ENCODE data around the gene SETD5.

Gene SETD5, protein sequence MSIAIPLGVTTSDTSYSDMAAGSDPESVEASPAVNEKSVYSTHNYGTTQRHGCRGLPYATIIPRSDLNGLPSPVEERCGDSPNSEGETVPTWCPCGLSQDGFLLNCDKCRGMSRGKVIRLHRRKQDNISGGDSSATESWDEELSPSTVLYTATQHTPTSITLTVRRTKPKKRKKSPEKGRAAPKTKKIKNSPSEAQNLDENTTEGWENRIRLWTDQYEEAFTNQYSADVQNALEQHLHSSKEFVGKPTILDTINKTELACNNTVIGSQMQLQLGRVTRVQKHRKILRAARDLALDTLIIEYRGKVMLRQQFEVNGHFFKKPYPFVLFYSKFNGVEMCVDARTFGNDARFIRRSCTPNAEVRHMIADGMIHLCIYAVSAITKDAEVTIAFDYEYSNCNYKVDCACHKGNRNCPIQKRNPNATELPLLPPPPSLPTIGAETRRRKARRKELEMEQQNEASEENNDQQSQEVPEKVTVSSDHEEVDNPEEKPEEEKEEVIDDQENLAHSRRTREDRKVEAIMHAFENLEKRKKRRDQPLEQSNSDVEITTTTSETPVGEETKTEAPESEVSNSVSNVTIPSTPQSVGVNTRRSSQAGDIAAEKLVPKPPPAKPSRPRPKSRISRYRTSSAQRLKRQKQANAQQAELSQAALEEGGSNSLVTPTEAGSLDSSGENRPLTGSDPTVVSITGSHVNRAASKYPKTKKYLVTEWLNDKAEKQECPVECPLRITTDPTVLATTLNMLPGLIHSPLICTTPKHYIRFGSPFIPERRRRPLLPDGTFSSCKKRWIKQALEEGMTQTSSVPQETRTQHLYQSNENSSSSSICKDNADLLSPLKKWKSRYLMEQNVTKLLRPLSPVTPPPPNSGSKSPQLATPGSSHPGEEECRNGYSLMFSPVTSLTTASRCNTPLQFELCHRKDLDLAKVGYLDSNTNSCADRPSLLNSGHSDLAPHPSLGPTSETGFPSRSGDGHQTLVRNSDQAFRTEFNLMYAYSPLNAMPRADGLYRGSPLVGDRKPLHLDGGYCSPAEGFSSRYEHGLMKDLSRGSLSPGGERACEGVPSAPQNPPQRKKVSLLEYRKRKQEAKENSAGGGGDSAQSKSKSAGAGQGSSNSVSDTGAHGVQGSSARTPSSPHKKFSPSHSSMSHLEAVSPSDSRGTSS (N-terminal part only)

DNA sequence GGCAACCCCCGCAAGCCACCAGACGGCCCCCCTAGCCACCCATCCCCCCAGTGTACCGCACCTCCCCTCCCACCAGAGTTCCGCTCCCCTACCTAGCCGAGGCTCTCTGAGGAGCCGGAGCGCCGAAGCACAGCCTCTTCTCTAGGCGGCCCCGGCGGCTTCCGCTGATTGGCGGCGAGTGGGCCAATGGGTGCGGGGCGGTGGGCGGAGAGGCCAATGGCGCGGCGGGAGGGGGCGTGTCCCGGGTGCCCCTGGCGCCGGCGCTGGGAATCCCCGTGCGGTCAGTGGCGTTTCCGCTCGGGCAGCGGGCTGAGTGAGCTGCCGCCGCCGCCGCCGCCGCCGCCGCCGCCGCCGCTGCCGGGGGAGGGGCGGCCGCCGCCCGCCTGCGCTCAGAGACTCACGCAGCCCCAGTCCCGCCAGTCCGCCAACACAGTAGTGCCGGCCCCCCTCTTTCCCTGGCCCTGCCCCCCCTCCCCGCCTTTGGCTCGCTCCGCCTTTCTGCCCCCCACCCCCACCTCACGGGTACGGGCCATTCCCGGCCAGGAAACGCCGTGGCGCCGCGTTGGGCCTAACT is at the start of gene SETD5:
SETD5 (plus strand) TSS at position 284 of the 574 bp plus-strand sequence. CDS start 31,324 bp downstream, outside the sequence.
- DNase-seq (ENCODE audit: low read depth): peak; percentile 99

DNA sequence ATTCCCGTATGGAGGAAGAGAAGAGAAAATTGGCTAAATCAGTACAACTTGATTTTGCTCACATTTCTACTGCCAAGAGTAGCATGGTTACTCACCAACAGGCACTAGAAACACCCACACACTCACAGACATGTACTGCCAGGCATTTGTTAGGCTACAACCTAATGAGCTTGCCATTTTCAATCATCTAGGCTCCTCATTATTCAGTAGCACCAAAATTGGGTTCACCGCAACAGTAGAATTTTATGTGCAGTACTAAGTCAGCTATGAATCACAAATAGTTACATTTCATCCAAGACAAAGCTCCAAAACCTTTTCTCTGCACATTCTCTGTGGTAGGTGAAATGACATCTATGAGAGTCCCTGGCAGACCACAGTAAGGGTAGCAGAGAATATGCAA is 49.5 kb upstream of the SETD5 start:
- DNase-seq (ENCODE audit: low read depth): no peak

- DNase-seq (ENCODE audit: low read depth): no peak
These were observed 47.9 kb upstream of the SETD5 start for GRCh38 chr3:9349321-9350117.

DNA sequence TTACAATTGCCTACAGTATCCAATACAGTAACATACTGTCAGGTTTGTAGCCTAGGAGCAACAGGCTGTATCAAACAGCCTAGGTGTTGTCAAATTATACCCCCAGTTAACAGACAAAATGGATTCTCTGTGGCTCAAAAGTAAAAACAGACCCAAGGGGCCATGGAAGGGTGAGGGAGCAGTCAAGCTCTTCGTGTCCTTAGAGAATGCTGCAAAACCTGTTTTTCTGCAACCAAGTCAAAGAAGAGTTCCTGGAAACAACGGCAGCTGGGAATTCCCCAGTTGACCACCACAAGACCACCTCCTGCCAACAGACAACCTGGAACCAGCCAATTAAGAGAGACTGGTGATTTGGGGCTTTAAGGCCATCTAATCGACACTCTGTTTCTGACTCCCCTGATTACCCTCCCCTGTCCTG is 45.7 kb upstream of the SETD5 start:
- DNase-seq (ENCODE audit: low read depth): no peak

GRCh38 chr3:9352917-9353752 is 44.3 kb upstream of the SETD5 start:
- peak; percentile 46 for DNase-seq (ENCODE audit: low read depth)

- no peak for DNase-seq (ENCODE audit: low read depth)
These were observed 35.6 kb upstream of the SETD5 start for GRCh38 chr3:9361691-9362388.

DNA sequence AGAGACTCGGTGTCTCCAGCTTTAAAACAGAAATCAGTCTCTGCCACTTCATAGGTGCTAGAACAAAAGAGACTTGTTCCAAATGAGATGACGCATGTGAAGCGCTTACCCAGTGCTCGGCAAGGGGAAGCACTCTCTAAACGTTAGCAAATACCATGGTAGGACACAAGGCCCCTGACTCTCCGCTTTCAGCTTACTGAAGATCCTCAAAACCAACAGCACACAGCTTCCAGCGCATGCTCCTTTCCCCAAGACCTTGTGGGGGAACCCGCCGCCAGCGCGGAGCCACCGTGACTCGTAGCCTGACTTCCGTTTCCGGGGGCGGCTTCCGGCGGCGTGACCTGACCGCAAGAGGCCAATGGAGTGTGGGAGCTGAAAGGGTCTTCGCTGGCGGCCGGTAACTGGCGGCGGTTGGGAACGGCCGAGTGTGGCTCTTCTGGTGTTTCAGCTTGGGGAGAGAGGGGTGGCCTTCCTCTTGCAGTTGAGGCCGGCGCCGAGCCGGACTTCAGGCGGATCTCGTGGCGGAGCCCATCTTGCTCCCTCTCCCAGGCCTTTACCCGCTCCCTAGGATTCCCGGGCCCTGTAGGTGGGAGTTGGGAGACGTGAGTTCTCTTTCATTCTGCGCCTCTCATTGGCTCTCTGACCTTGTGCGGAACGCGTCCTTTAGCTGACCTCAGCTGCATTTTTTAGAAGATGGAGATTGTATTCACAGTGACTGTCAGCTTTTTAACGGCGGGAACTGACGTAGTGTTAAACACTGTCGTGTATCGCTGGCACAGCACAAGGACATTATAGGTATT is 34.5 kb upstream of the SETD5 start, which contains the start of gene THUMPD3:
THUMPD3 (plus strand) TSS at position 324 of the 800 bp plus-strand sequence. CDS start 2,015 bp downstream, outside the sequence.
- peak; percentile 88 for DNase-seq (ENCODE audit: low read depth)

DNA sequence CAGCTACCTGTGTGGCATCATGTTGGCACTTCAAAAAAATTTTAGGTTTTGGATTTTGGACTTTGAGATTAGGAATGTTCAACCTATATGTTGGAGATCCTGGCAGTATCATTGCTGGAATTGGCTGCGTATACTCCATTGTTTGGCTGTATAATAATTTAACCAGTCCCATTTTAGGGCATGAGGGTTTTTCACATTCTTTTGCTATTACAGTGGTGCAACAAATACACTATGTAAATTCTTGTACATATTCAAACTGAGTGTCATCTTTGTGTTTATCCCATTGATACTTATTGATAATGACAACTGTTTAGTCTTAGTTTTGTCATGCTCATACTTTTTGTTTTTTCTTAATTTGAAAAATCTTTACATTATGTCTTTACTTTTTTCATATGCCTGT is 27.9 kb upstream of the SETD5 start:
- no peak for DNase-seq (ENCODE audit: low read depth)

- DNase-seq (ENCODE audit: low read depth): no peak
These were observed 23.9 kb upstream of the SETD5 start for GRCh38 chr3:9373465-9373864.

- DNase-seq (ENCODE audit: low read depth): no peak
These were observed 19.4 kb upstream of the SETD5 start for GRCh38 chr3:9377981-9378380.

DNA sequence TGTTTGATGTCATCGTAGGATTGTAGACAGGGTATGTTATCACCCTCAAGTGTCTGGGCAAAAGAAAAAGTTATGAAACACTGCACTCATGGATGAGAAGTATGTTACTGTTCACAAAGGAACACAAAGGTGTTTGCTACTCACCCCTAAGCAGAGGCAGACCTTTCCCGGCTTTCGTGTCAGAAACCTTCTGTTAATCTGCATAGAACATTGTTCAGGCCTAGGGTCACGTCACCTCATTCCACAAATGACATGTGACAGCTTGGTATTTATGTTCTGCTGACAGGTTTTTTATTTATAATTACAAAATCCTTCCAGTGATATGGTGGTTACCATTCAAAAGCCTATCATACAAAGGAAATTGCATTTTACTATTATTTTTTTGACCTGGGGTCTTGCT is 18.1 kb upstream of the SETD5 start:
- DNase-seq (ENCODE audit: low read depth): no peak

DNA sequence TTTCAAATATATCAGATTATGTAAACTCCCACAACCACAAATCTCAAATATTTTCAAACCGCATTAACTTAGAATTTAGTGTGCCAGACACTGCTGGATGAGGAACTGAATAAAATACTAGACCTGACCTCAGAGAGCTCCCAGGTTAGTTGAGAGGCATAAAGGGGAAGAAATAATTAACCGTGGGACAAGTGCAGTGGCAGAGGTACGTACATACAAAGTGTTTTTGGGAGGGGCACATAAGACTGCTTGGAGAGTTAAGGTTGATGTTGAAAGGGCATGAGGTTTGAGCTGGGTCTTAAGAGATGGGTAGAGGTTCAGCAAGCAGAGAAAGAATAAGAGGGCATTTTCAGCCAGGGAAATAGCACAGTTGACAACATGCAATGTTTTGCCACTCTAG is 17.4 kb upstream of the SETD5 start:
- no peak for DNase-seq (ENCODE audit: low read depth)

DNA sequence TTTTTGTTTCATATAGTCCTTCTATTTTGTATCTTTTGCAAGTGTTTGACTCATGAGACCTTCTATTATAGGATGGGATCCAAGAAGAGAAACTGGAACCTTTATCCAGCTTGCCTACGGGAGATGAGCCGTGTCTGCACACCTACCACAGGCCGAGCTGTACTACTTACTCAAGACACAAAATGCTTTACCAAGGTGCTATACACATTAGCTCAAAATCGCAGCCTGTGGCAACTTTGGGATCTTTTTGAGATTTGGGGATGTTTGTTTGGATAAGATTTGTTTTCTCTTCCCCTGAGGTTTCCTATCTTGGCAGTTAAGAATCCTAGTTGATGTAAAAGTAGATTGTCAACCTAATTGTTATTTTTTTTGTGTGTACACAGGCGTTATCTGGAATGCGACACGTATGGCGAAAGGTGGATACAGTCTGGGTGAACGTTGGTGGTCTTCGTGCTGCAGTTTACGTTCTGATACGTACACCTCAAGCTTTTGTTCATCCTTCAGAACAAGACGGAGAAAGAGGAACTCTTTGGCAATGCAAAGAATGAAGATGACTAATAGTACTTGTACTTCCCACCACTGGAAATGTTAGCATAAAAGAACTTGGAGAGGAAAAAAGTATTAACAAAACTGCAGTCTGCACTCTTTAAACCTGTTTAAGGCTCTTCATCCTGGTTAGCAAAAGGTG is 13.1 kb upstream of the SETD5 start:
- no peak for DNase-seq (ENCODE audit: low read depth)

DNA sequence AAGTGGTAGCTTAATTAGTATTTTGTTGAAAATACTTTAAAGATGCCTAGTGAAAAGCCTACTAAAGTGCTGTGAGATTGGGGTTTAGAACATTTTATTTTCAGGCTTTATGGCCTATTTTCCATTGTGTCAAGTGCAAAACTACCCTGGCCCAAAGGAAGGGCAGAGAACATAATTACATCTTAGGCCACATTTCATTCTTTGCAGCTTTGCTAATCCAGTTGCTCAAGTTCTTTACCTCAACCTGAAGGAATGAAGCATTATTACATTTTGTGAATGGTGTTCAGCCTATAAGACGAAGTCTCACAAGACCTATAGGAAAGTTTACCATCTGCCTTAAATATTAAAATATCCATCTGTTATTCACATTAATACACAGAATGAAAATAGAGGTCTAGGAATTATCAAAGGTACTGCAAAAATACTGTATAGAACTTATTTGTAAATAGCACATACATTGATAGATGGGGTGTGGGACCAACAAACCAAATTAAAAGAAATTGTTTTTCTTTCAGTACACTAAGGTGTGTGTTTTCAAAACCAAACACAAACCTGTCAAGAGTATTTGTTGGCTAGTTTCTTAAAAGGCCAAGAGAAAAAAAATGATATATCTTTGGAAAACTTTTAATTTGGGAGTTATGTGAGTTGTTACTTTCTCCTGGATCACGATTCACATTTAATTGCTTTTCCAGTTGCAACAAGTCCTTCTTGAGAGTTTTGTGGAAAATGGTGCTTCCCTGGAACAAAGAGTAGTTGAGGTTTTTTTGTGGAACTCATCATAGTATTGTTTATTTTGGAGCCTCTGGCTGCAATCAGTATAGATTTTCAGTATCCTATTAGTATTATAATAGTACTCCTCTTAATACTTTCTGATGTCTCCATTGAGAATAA is 12.0 kb upstream of the SETD5 start:
- no peak for DNase-seq (ENCODE audit: low read depth)

DNA sequence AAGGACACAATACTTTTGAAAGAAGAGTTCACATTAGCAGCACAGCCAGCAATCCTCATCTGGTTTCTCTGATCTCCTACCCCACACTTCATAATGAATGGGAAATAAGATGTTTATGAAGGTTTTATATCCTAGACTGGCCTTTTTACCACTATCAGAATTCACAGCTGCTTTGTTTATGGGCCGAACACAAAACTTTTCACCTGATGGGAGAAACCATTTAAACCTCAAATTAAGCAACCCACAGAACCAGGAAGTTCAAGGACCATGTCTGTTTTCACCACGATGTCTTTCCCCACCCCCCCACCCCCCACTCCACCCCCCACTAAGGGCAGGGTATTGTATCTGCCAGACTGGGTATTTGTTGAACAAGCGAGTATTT is 11.3 kb upstream of the SETD5 start:
- no peak for DNase-seq (ENCODE audit: low read depth)

- no peak for DNase-seq (ENCODE audit: low read depth)
These were observed 10.7 kb upstream of the SETD5 start for GRCh38 chr3:9386501-9387321.
